Thymus (tissue), 11 donors: ENCODE results near the gene SERPINE1. TPM values are rescaled to one million over a fixed set of nuclear protein-coding genes. Genes with fewer than 3 reads are reported as not detected.

Source experiments
- DNase-seq, 9 donors: peaks; one replicate each; pipeline ENCODE4 v3.0.0-alpha.2; 2013; ENCODE audit warnings: low spot score in 9 of 9, low read depth in 6 of 9, missing footprints in 1 of 9
- H3K27ac ChIP-seq, 2 donors: one replicate each; pipeline ENCODE4 v1.5.1; 2013; ENCODE audit warnings: control low read depth in 1 of 2, low read depth in 1 of 2, low read length in 1 of 2, mild to moderate bottlenecking in 1 of 2, moderate library complexity in 1 of 2
- H3K27me3 ChIP-seq, 2 donors: one replicate each; pipeline ENCODE4 v1.5.1; 2013; ENCODE audit warnings: low read length in 1 of 2; ENCODE audit not compliant: control insufficient read depth in 2 of 2, insufficient read depth in 1 of 2
- H3K36me3 ChIP-seq, 2 donors: one replicate each; pipeline ENCODE4 v1.5.1; 2013; ENCODE audit warnings: low read length in 1 of 2, mild to moderate bottlenecking in 1 of 2, moderate library complexity in 1 of 2; ENCODE audit not compliant: control insufficient read depth in 2 of 2, insufficient read depth in 2 of 2
- H3K4me1 ChIP-seq, 2 donors: one replicate each; pipeline ENCODE4 v1.5.1; 2013; ENCODE audit warnings: low read length in 2 of 2; ENCODE audit not compliant: control insufficient read depth in 2 of 2, insufficient read depth in 2 of 2
- H3K4me3 ChIP-seq, 2 donors: one replicate each; pipeline ENCODE4 v1.5.1; 2013; ENCODE audit warnings: low read length in 2 of 2, control low read depth in 1 of 2, mild to moderate bottlenecking in 1 of 2
- H3K9me3 ChIP-seq, 2 donors: one replicate each; pipeline ENCODE4 v1.5.1; 2013; ENCODE audit warnings: low read length in 1 of 2, mild to moderate bottlenecking in 1 of 2; ENCODE audit not compliant: control insufficient read depth in 2 of 2, insufficient read depth in 1 of 2
- WGBS: extraction: QIAGEN DNeasy Blood & Tissue Kit; methylation state at CpG from one replicate; pipeline ENCODE4 v1.1.7; 2013; 5-methylcytosine and 5-hydroxymethylcytosine counted together
- polyA plus RNA-seq: library from polyadenylated mRNA; stranded (reverse); fragments of 200-250 nt; gene quantifications from one replicate; pipeline ENCODE4 v1.2.3, GENCODE V29; 2013
- total RNA-seq: library from RNA; stranded (reverse); fragments of 120-200 nt; gene quantifications from one replicate; pipeline ENCODE4 v1.2.4, GENCODE V29; 2013
- donor health status: healthy.

The SERPINE1 gene
- total and polyA plus RNA-seq, 2 donors, result 2.1 to 7.3 TPM

DNA sequence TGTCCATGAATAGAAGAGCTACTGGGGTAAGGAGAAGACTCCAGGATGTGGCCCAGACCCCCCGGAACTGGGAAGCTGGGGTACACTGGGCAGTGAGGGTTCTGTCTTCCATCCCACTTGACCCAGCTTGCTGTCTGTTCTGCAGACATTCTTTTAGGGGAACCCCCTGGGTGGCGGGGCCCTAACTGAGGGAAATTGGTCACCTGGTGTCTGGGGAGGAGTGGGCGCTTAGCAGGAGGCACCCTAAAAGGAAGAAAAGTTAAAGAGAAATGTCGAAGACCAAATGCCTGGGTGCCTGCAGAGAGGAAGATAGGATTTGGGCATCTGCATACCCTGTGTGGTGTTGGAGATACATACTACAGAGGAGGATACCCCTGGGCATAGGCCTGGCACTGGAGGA, 28.4 kb downstream of the SERPINE1 start:
- no peak overlapping the region for H3K27ac ChIP-seq
- DNase-seq, result no peak
- peaks cover 14 to 15% of the 10 kb centered on the region in 2 donors for H3K4me1 ChIP-seq
- H3K9me3 ChIP-seq, result peaks cover 0 to 5% of the 10 kb centered on the region in 2 donors
- 73% methylated on average over 4 of the region's 4 CpGs for WGBS
- peaks cover 4 to 17% of the 10 kb centered on the region in 2 donors for H3K36me3 ChIP-seq
- peaks cover 0 to 10% of the 10 kb centered on the region in 2 donors for H3K27me3 ChIP-seq
- peak overlapping the region; percentile 59 to 63 for H3K4me3 ChIP-seq

DNA sequence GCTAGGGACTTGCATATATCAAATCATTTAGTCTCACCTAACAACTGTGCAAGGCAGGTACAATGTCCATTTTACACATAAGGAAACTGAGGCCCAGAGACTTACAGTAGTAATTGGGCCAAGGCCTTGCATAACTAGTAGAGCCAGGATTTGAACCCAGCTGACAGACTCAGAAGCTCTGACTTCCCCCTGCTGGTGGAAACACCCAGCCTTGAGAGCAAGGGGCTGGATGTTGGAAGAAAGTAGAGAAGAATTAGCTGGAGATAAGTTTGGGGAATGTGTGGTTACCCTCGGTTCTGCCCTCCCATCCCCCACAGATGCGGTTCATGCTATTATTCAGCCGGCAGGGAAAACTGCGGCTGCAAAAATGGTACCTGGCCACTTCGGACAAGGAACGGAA, 29.4 kb downstream of the SERPINE1 start:
- H3K9me3 ChIP-seq, result peaks cover 0 to 5% of the 10 kb centered on the region in 2 donors
- peaks cover 14 to 15% of the 10 kb centered on the region in 2 donors for H3K4me1 ChIP-seq
- no peak overlapping the region for H3K4me3 ChIP-seq
- no peak overlapping the region for H3K27ac ChIP-seq
- no peak for DNase-seq
- H3K27me3 ChIP-seq, result peaks cover 3 to 18% of the 10 kb centered on the region in 2 donors
- H3K36me3 ChIP-seq, result peaks cover 4 to 19% of the 10 kb centered on the region in 2 donors
- WGBS, result 94% methylated on average over 6 of the region's 6 CpGs

DNA sequence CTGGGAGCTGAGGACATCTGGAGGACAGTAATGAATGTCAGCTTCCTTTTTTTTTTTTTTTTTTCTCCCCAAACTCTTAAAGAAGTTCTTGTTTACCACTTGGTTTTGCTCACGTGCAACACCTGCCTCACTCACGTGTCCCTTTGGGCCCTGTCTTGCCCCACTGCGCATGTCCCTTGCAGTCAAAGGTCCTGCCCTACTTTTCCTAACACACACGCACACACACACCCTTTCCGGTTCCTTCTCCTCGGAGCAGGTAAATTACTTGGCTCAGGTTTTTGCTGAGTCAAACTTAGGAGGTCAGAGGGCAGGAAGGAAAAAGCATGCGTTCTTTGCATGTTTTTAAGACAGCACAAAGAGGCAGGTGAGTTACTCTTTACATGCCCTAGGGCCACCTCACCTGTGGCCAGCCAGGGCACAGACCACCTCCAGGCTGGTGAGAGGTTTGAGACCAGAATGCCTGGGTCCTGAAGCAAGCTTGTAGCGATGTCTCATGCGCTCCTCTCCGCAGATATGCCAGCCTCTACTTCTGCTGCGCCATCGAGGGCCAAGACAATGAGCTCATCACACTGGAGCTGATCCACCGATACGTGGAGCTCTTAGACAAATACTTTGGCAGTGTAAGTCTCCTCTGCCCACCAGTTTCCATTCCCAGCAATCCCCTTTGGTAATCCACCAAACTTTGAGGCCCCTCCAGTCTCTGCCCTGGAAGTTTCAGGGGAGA, 30.1 kb downstream of the SERPINE1 start:
- 97% methylated on average over 14 of the region's 14 CpGs for WGBS
- DNase-seq, result no peak
- Histone ChIP-seq H3K36me3 (peaks cover 4 to 19% of the 10 kb centered on the region in 2 donors), H3K4me1 (peaks cover 14 to 15% of the 10 kb centered on the region in 2 donors), H3K9me3 (peaks cover 0 to 5% of the 10 kb centered on the region in 2 donors), H3K4me3 (no peak overlapping the region), H3K27me3 (peaks cover 5 to 25% of the 10 kb centered on the region in 2 donors), H3K27ac (no peak overlapping the region)

DNA sequence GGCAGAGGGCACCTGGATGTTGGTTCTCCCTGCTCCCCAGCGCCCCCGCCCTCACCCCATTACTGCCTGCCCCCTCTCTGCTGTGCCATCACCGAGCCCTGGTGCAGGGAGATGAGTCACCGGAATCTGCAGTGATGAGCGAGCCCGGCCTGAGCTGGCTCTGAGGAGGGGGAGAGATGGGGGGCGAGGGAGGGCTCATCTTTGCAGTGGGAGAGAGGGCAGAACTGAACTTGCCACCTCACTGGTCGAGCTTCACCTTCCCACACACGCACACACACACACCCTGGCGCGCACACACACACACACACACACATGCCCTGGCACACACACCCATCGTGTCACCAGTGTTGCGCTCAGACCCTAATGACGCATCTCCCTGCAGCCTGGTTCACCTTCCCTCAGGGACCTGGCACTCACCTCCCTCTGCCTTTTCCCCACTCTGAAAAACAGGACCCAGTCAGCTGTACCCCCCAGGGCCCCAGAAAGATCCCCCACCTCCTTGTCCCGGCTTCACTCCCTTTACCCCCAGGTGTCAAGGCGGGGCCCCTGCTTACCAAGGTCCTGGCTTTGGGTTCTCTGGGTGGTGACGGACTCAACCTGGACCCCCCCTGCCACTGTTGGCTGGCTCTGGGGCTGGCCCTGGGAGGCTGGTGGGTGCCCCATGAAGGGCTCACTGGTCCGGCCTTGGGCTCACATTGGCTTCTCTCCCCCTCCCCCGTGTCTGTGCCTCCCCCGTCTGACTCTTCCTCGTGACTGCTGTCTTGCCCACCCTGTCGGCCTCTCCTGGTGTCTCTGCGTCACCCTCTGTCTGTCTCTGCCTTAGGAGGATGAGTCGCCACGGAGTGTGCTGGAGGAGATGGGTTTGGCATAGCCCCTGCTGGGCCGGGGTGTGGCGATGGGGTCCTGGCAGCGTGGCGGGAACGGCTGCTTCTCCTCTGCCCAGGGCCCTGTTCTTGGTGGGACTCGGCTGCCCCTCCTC, 33.1 kb downstream of the SERPINE1 start:
- Histone ChIP-seq H3K9me3 (peaks cover 0 to 7% of the 10 kb centered on the region in 2 donors), H3K4me3 (no peak overlapping the region), H3K4me1 (peaks cover 18 to 24% of the 10 kb centered on the region in 2 donors), H3K27me3 (peaks cover 35 to 49% of the 10 kb centered on the region in 2 donors), H3K36me3 (peaks cover 4 to 19% of the 10 kb centered on the region in 2 donors), H3K27ac (no peak overlapping the region)
- 87% methylated on average over 31 of the region's 31 CpGs for WGBS
- DNase-seq, result no peak

DNA sequence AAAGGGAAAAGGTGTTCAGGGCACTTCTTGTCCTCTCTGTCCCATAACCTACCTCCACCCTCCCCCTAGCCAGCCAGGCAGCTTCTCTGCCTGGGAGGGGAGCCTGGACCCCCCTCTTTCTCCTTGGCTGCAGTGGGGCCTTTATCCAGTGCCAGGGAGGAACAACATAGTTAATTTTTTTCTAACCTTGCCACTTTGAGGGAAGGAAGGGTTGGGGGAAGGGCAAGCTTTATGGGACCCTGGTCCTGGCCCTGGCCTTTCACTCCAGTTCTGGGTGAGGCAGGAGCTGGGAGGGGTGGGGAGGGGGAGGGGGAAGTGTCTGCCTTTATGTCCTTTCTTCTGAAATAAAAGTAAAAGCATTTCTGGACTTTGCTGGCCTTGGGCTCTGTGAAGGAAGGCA, 34.0 kb downstream of the SERPINE1 start:
- Histone ChIP-seq H3K4me3 (no peak overlapping the region), H3K9me3 (peaks cover 0 to 13% of the 10 kb centered on the region in 2 donors), H3K4me1 (peaks cover 21 to 28% of the 10 kb centered on the region in 2 donors), H3K36me3 (peaks cover 4 to 19% of the 10 kb centered on the region in 2 donors), H3K27ac (no peak overlapping the region), H3K27me3 (peaks cover 43 to 58% of the 10 kb centered on the region in 2 donors)
- no peak for DNase-seq

DNA sequence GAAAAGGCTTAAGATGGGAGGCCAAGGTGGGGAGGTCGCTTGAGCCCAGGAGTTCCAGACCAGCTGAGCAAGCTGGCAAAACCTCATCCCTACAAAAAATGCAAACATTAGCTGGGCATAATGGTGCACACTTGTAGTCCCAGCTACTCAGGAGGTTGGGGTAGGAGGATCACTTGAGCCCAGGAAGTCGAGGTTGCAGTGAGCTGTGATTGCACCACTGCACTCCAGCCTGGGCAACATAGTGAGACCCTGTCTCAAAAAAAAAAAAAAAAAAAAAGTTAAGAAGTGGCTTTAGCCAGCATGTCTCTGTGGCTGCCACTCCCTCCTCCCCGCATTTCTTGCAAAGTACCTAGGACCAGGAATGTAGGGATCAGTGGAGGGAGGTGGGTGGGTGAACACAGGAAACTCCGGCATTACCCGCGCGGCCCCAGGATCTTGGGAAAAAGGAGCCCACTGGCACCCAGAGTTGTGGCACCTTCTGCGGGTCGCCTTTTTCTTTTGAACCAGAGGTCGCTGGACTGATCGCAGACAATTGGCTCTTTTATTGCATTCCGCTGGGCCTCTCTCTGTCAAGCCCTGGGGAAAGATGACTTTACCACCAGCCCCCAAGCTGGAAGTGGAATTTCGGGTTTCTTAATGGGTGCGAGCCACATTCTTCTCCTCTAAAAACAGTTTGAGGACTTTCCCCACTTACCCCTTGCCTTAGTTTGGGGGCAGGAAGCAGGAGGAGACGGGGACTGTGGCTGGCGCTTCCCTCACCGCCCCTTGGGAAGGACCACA, 35.0 kb downstream of the SERPINE1 start:
- 85% methylated on average over 17 of the region's 17 CpGs for WGBS
- Histone ChIP-seq H3K27ac (no peak overlapping the region), H3K27me3 (peaks cover 53 to 68% of the 10 kb centered on the region in 2 donors), H3K4me1 (peaks cover 28 to 37% of the 10 kb centered on the region in 2 donors), H3K4me3 (no peak overlapping the region), H3K9me3 (peaks cover 0 to 18% of the 10 kb centered on the region in 2 donors), H3K36me3 (peaks cover 4 to 15% of the 10 kb centered on the region in 2 donors)
- DNase-seq, result no peak

DNA sequence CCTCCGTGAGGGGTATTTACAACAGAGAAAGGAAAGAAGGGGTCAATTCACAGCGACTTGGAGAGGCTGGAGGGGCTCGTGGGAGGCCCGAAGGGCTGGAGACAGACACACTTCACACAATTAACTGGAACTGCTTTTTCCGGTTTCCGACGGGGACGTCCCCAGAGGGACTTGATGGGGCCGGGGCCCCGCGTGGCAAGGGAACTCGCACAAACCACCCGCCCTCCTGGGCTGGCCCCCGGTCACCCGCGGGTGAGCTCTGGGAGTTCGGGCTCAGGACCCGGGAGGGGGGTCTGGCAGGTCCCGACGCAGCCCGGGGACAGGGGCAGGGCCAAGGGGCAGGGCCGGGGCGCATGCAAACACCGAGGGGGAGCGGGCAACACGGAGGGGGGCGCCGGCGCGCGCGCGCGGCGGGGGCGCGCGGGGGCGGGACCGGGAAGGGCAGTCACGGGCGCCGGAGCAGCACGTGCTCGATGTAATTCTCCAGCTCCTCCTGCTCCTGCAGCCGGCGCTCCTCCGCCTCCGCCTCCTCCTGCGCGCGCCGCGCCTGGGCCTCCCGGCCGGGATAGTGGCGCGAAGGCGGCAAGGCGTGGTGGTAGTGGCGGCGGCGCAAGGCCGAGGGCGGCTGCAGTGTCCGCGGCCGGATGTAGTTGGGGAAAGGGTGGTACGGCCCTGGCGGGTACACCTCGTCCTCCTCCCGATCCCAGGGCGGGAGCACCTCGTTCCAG, 35.8 kb downstream of the SERPINE1 start:
- H3K4me3 ChIP-seq, result peak overlapping the region in 1 of 2 donors; percentile 41
- H3K27ac ChIP-seq, result no peak overlapping the region

More for the DNA sequence above, 35.8 kb downstream of the SERPINE1 start:
- Histone ChIP-seq H3K36me3 (peaks cover 0 to 10% of the 10 kb centered on the region in 2 donors), H3K4me1 (peaks cover 32 to 45% of the 10 kb centered on the region in 2 donors), H3K9me3 (peaks cover 0 to 22% of the 10 kb centered on the region in 2 donors), H3K27me3 (peaks cover 62 to 76% of the 10 kb centered on the region in 2 donors)
- WGBS, result 5% methylated on average over 74 of the region's 74 CpGs
- DNase-seq, result no peak
